Ecto neural progenitor cell (in vitro differentiated cells): ENCODE data around the gene MFF.

ENCODE experiments used
- DNase-seq: peaks from one replicate; pipeline ENCODE4 v3.0.0-alpha.2; 2018; ENCODE audit warnings: low spot score

Gene MFF

GRCh38 chr2:227406177-227407031 is 81.4 kb downstream of the MFF start:
- DNase-seq: peak; percentile 58
